Mesothelial cell of epicardium (in vitro differentiated cells): ENCODE results near the gene OCIAD1. TPM values are rescaled to one million over a fixed set of nuclear protein-coding genes. Genes with fewer than 3 reads are reported as not detected.
"Not testable (repeated sequence)": the region's sequence is repeated elsewhere in the genome, so short reads cannot be mapped to it uniquely, and the experiment has no call there.

Experiments used
- DNase-seq, 2 experiments: peaks; one replicate each; pipeline ENCODE4 v3.0.0; 2021; ENCODE audit warnings: low spot score in 2 of 2; ENCODE audit not compliant: unreplicated experiment in 2 of 2
- H3K27ac Mint-ChIP-seq: 2 replicates; pipeline ENCODE4 v1.8.0; 2021; ENCODE audit warnings: mixed read lengths
- H3K27me3 Mint-ChIP-seq: 2 replicates; pipeline ENCODE4 v1.8.0; 2021; ENCODE audit warnings: low read depth, mixed read lengths
- H3K36me3 Mint-ChIP-seq: 2 replicates; pipeline ENCODE4 v1.8.0; 2021; ENCODE audit warnings: mixed read lengths
- H3K4me1 Mint-ChIP-seq: 2 replicates; pipeline ENCODE4 v1.8.0; 2021; ENCODE audit warnings: mixed read lengths
- H3K4me3 Mint-ChIP-seq: 2 replicates; pipeline ENCODE4 v1.8.0; 2021; ENCODE audit warnings: mild to moderate bottlenecking, moderate library complexity, mixed read lengths
- H3K9me3 Mint-ChIP-seq: 2 replicates; pipeline ENCODE4 v1.8.0; 2021; ENCODE audit warnings: mixed read lengths
- CTCF ChIP-seq: fragments of 200-600 bp; sonication (generic); IDR thresholded peaks from one replicate; pipeline ENCODE4 v1.5.0; 2021; ENCODE audit warnings: antibody characterized with exemption; ENCODE audit not compliant: unreplicated experiment
- total RNA-seq: library from RNA; stranded (reverse); gene quantifications from 3 replicates; pipeline ENCODE4 v1.2.1, GENCODE V29; 2021

OCIAD1 gene
- total RNA-seq, 1 donor from 2014 or later = 149 TPM

- no peak overlapping the region for H3K27ac Mint-ChIP-seq
- TF ChIP-seq CTCF = no peak
- no peak overlapping the region for H3K4me3 Mint-ChIP-seq
- H3K4me1 Mint-ChIP-seq = peaks cover 5% of the 10 kb centered on the region
- H3K36me3 Mint-ChIP-seq = no peaks in the 10 kb centered on the region
- H3K9me3 Mint-ChIP-seq = no peaks in the 10 kb centered on the region
- no peak for DNase-seq
- no peaks in the 10 kb centered on the region for H3K27me3 Mint-ChIP-seq
Measured at GRCh38 chr4:48796927-48797679, 33.8 kb upstream of the OCIAD1 start.

GRCh38 chr4:48798117-48798516 lies 32.8 kb upstream of the OCIAD1 start:
- Mint-ChIP-seq H3K27me3 (no peaks in the 10 kb centered on the region), H3K27ac (no peak overlapping the region)

GRCh38 chr4:48799157-48799556 lies 31.7 kb upstream of the OCIAD1 start:
- TF ChIP-seq CTCF = no peak

More at GRCh38 chr4:48798117-48798516, 32.8 kb upstream of the OCIAD1 start:
- Mint-ChIP-seq H3K4me1 (peaks cover 6% of the 10 kb centered on the region), H3K4me3 (no peak overlapping the region), H3K36me3 (no peaks in the 10 kb centered on the region), H3K9me3 (no peaks in the 10 kb centered on the region)
- DNase-seq = no peak
- TF ChIP-seq CTCF = no peak

GRCh38 chr4:48800155-48800554 lies 30.7 kb upstream of the OCIAD1 start:
- H3K9me3 Mint-ChIP-seq, H3K4me3 Mint-ChIP-seq, H3K27me3 Mint-ChIP-seq, H3K27ac Mint-ChIP-seq, DNase-seq, H3K36me3 Mint-ChIP-seq, H3K4me1 Mint-ChIP-seq: not testable (repeated sequence)

More at GRCh38 chr4:48799157-48799556, 31.7 kb upstream of the OCIAD1 start:
- H3K9me3 Mint-ChIP-seq = no peaks in the 10 kb centered on the region
- H3K4me3 Mint-ChIP-seq = no peak overlapping the region
- H3K36me3 Mint-ChIP-seq = no peaks in the 10 kb centered on the region
- H3K27me3 Mint-ChIP-seq = no peaks in the 10 kb centered on the region
- no peak overlapping the region for H3K27ac Mint-ChIP-seq
- no peak for DNase-seq
- H3K4me1 Mint-ChIP-seq = peaks cover 6% of the 10 kb centered on the region

- Mint-ChIP-seq H3K9me3 (no peaks in the 10 kb centered on the region), H3K36me3 (no peaks in the 10 kb centered on the region), H3K27ac (no peak overlapping the region), H3K4me3 (no peak overlapping the region), H3K4me1 (peaks cover 6% of the 10 kb centered on the region), H3K27me3 (no peaks in the 10 kb centered on the region)
- no peak for TF ChIP-seq CTCF
- DNase-seq = no peak
Measured at GRCh38 chr4:48801016-48801715, 29.7 kb upstream of the OCIAD1 start.

- H3K4me3 Mint-ChIP-seq = no peak overlapping the region
- H3K36me3 Mint-ChIP-seq = no peaks in the 10 kb centered on the region
- H3K27me3 Mint-ChIP-seq = no peaks in the 10 kb centered on the region
- DNase-seq = no peak
- H3K9me3 Mint-ChIP-seq = peaks cover 5% of the 10 kb centered on the region
- no peak overlapping the region for H3K27ac Mint-ChIP-seq
- TF ChIP-seq CTCF = no peak
- peaks cover 6% of the 10 kb centered on the region for H3K4me1 Mint-ChIP-seq
Measured at GRCh38 chr4:48804584-48805301, 26.1 kb upstream of the OCIAD1 start.
